ENCODE measurements around the gene PER2.
"Not testable (repeated sequence)": the region's sequence is repeated elsewhere in the genome, so short reads cannot be mapped to it uniquely, and the experiment has no call there.

The PER2 gene

GRCh38 chr2:238286987-238287736 is 1.2 kb downstream of the PER2 start:
- DNase-seq: peak; percentile 21 to 29

DNA sequence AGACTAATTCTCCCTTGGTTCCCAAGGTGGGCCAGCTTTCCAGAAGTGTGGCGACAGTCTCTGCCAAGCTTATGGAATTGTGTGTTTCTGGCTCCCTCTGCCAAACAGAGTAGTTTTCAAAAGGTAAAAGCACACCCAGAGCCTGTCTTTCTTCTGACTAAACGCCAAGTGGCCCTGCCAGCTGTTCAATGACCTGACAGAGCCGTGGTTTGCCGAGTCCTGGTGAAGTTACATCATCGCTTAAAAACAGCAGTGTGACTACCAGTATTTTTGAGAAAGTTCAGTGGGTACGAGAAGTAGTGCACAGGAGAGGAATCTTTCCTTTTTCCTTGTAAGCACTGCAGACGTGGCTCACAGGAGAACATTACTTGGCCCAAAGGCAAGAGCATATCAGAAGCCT is 1.9 kb downstream of the PER2 start:
- no peak for DNase-seq

DNA sequence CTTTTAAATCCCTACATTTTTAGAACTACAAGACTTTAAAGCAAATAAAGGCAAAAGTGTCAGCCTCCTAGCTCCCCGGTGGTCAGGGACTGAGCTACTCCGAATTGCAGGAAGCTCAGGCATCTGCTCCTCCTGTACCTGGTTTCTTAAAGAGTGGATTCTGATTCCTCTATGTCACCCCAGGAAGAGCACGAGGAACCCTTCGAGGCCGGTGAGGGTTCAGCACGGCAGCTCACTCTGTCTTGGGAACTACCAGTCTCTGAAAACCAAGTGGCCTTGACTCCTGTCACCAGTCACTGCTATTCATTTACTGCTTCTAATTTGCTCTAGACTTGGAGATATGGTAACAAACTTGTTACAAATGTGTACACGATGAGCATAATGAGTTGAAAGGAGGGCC is 2.3 kb downstream of the PER2 start:
- DNase-seq: no peak

DNA sequence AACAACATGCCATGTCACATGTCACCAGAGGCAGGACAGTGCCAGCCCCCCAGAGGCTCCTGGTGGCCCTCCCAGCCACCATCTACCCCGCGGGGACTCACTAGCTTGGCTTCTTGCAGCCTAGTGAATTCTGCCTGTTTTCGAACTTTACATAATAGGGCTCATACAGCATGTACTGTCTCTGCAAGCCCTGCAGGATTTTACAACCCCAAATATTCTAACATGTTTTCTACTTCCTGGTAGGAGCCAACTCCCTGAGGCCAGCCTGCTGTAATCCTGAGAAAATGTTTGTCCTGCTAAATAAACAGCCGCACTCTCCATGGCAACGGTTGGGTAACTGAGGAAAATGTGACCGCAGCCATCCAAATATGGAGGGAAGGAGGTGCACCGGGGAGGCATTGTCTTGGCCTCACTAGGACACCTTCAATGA is 2.7 kb downstream of the PER2 start:
- no peak for DNase-seq

DNA sequence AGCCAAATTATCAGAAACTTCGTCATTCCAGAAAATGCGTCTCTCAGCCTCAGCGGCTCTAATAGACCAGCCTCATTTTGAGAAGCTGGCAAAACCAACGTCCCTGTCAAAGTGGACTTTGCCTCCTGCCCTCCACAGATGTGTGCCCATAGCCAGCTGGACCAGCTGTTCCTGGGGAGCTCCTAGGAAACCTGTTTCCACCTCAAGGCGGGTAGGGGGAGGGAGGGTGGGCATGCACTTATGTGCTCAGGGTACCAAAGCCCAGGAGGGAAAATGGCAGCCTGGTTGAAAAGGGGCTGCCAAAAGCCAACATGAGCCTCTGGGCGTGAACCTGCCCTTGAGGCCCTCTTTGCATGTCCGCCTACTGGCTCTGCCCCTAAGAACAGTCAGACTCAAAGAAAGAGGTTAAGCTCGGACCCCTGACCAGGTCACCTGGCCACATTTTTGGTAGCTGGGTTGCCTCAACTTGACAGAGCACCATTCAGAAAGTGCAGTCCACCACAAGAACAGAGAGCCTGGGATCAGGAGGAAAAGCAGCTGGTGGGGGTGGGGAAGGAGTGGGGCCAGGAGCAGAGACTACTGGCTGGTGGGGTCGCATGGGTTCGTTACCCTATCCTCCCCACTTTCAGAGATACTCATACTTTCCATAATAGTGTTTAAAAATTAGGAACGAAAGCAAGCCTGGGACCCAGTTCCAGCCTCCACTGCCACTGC is 3.5 kb downstream of the PER2 start:
- no peak for DNase-seq

- DNase-seq: no peak
These were observed 5.3 kb downstream of the PER2 start for GRCh38 chr2:238282861-238283738.

DNA sequence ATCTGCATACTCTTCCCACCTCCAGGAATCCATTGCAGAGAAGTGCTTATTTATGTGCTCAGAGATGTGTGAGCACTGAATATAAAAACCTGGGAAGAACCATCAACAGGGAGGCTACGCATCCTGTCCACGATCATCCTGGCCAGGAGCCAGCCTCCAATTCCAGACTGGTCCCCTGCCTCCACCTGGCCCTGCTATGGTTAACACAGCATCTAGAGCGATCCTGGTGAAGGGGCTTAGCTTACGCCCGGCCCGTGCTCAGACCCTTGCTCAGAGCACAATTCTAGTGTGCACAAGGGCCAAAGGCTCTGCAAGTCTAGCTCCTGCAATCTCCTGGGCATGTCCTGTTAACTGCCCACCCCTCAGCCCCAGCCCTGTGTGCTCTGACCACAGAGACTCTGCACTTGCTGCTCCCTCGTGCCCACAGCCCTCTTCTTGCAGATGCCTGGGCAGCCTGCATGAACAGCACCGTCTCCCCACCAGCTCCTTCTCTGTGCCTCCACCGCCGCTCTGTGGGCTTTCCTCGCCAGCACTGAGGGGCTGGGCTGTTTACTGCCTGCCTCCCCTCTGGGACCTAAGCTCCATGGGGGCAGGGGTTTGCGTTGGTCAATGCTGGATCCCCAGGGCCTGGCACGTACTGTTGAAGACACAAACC is 6.5 kb downstream of the PER2 start:
- DNase-seq: no peak

DNA sequence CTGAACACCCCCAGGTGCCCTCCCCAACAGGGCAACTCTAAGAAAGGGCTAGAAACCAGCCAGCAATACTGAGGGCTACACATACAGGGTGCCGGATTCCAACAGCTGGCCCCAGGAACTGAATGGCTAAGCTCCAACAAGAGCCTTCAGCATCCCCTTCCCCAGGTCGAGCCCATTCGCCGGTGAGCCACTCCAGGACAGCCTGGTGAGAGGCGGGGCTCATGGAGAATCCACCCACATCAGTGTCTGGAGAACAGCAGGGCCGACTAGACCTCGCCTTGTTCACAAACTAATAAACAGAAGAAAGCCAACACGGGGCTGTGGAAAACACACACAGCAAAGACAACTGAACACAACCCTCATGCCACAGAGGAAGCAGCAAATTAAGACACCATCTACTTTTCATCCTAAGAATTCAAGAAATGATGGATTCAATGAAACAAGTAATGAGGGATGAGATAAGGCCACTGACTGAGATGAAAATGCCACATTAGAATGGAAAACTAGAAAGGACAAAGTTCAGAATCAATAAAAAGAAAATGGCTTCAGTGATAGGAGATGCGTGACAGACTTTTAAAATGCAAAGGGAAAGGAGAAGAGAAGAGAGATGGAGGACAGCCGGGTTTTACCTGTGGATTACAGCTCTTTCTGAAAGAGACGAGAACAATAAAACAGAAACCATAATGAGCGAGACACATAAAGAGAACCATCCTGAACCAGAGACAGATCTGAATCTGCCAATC is 8.2 kb downstream of the PER2 start:
- DNase-seq: no peak

DNA sequence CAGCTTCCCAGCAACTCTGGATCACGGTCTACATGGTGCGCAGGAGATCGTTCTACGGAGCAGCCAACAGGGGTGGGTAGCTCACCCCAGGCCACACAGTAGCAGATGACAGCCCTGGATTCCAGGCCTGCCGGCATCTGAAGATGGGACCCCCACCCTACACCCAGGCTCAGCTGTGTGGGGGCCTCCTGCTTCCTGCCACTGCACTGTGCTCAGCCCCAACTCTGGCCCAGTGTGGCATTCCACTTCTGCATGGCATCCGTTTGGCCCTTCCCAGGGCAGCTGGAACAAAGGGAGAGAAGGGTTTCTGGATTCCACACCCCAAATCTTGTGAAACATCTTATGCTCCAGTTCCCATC is 9.1 kb downstream of the PER2 start:
- no peak for DNase-seq

DNA sequence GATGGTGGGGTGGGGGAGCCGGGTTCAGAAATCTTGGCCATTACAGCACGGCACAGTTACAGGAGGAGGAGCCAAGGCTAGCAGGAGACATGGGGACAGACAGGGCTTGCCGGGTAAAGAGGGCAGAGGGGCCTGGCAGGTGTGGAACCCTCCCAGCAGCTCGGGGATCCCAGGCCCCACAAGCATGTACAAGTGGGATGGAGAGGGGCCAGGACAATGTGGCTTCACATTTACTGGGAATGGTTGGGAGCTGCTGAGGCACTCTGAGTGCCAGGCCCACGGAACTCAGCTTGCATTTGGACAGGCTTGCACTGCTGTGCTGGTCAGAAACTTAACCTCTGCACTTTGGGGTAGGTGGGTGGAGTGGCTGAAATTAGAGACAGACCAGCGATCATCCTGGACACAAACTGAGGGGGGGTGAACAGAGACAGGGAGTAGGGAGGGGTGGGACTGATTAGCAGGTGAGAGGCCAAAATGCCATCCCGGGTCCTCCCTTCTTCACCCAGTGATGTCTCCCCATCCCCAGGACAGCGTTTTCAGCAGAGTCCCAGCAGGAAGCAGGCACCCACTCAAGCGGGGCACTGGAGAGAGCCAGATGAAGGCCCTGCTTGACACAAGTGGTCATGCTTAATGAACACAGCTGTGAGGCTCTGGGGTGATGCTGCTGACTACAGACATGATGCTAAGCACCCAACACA is 9.6 kb downstream of the PER2 start:
- no peak for DNase-seq

DNA sequence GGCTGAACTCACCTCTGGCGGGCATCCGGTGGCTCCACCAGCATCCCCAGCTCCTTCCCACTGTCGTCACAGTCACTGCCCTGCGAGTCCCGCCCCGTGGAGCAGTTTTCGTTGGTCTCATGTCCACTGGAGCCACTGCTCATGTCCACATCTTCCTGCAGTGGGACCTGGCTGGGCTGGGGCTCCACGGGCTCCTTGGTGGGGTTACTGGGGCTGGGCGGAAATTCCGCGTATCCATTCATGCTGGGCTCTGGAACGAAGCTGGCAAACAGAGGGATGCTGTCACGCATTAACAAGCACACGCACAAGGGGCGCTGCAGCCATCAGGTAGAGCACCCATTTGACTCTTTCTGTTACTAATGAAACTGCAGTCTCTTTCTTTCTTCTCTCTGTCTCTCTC is 10.7 kb downstream of the PER2 start:
- DNase-seq: no peak

GRCh38 chr2:238274152-238274865 is 14.1 kb downstream of the PER2 start:
- no peak for DNase-seq

- DNase-seq: not testable (repeated sequence)
These were observed 15.0 kb downstream of the PER2 start for GRCh38 chr2:238273433-238273832.

- DNase-seq: no peak
These were observed 16.3 kb downstream of the PER2 start for GRCh38 chr2:238272156-238272555.

DNA sequence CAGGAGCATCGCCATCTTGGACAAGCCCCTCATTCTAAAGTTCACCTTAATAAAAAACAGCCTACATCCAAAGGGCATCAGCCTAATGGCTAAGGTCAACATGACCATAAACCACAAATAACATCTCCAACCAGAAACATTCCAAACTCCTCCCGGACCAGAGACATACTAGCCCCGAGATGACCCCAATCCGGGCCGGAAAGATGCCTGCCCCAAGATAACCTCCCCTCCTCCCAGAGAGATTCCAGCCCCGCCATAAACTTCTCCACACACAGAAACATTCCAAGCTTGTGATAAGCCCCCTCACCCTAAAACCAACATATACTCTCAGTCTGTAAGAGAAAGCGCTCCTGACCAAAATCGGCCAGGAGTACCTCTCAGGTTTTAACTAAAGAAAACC is 16.7 kb downstream of the PER2 start:
- DNase-seq: not testable (repeated sequence)

DNA sequence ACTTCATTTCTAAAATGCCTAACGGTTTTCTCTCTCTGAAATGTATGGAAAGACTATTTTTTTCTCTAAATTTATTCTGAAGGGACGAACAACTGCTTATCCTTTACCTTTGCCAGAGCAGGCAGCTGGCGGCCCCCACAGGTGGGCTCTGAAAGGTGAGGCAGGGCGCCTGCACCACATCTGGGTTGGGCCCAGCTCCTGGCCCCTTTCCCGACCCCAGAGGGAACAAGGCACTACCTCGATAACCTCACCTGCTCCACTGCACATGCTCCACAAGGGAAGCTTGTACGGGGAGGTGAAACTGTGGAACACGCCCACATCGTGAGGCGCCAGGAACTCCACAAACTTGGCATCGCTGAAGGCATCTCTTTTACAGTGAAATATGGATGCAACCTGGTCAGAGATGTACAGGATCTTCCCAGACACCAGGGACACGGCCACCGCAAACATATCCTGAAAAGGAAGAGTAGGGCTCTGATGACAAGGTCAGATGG is 17.3 kb downstream of the PER2 start:
- no peak for DNase-seq

DNA sequence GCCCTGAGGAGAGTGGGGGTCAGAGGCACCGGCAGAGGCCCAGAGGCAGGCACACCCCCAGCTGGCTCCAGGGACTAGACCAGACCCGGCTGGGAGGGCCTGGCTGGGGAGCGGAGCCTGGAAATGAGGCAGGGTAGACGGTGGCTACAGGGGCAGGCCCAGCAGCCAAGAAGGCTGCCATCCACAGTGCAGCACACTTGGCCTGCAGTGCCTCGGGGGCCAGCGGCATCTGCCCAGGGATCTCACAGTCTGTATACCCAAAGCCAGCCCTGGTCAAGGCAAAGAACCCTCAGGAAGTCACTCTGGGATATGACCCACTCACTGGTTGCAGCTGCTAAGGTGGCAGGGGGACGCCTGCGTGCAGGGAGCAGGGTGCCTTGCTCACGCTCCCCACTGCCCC is 17.8 kb downstream of the PER2 start:
- no peak for DNase-seq

DNA sequence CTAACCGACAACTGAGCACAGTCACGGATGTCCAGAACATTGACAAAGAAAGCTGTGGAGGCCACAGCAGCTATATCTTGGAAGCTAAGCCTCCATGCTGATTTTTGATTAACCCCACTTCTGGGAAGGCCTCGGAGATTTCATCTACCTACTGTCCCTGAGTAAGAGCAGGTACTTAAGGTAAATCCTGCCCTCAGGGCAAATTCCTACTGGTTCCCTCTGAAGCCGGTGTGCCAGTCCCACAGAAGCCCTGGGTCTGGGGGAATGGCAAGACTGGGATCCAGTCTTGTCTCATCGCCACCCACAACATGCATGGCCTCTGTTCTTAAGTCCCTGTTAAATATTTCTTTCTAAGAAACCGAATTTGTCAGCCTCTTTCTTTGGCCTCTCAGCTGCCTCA is 18.7 kb downstream of the PER2 start:
- no peak for DNase-seq

- DNase-seq: no peak
These were observed 20.3 kb downstream of the PER2 start for GRCh38 chr2:238267884-238268680.

DNA sequence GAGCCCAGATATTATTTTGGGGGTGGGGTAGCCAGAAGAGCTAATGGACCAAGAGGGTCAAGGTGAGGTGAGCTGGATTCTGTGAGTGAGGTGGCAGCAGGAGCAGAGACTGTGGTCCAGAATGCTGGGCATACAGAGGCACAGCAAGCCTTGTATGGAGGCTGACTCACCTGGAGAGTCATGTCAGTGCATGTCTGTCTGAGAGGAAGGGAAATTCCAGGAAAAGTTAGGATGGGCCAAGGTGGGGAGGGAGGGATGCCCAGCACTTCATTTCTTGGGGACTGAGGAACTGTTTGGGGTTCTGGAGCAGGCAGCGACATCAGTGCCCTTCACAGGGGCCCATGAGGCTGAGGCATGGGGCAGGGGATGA is 21.1 kb downstream of the PER2 start:
- no peak for DNase-seq
